Middle frontal gyrus (tissue), 1 donor: ENCODE measurements around the gene JOSD2.

ENCODE experiments used
- DNase-seq: peaks from one replicate; pipeline ENCODE4 v3.0.0-alpha.2; 2015; ENCODE audit warnings: low spot score; ENCODE audit errors: extremely low spot score

Gene JOSD2, protein sequence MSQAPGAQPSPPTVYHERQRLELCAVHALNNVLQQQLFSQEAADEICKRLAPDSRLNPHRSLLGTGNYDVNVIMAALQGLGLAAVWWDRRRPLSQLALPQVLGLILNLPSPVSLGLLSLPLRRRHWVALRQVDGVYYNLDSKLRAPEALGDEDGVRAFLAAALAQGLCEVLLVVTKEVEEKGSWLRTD

DNA sequence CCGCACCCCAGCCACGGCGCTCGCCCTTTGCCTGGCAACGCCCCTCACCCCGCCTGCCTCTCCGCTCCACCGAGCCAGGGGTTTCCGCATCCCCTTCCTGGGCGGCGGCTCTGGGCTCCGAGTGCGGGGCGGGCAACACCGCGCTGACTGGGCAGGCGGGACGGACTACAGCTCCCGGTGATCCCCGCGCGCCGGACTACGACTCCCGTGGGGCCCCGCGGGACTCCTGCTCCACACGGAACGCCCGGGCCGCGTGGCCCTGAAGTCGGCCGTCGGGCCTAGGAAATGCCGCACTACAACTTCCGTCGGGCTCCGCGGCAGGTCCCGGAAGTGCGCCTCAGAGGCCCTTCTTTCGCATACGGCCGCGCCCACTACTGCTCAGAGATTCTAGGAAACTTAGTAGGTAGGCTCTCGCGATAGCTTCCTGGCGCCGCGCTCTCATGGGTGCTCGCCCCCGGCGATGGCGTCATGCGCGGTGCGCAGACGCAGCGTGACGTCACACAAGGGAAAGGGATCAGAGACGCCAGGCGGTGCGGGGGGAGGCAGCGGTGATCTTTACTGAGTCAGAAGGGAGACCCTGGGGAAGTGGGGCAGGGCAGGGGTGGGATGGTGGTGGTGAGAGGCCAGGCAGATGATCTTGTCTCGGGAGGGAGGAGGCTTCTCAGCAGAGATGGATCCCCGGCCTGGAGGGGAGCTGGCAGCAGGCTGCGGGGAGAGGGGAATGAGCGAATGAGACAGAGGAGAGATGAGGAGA lies at the start of gene JOSD2:
Gene JOSD2, minus strand, starts transcription at position 123 of the 754 bp plus-strand sequence. CDS start 760 bp downstream, outside the sequence.
- peak; percentile 100 for DNase-seq

DNA sequence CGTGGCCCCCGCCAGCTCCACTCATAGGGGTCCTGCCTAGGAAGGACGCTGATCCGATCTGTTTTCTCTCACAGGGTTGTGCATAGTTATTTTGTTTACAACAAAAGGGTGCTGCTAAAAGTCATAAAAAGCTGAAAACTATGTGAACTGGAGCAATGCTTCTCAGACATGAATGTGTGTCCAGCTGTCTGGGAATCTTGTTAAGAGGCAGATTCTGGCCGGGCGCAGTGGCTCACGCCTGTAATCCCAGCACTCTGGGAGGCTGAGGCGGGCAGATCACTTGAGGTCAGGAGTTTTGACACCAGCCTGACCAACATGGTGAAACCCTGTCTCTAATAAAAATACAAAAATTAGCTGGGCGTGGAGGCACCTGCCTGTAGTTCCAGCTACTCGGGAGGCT lies 48.6 kb upstream of the JOSD2 start:
- DNase-seq: no peak

DNA sequence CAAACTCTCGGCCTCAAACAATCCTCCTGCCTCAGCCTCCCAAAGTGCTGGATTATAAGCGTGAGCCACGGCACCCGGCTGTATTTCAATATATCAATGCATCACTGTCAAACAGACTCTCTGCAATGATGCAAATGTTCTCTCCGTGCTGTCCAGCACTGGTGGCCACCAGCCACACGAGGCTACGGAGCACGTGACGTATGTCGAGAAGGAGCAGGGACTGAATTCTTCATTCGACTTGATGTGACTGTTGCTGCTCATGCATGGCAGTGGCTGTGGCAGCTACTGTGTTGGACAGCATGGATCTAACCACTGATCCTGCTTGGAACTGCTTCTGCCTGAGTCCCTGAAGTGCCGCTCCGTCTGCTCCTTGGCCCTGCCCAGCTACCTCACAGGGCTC lies 47.5 kb upstream of the JOSD2 start:
- DNase-seq: no peak

DNA sequence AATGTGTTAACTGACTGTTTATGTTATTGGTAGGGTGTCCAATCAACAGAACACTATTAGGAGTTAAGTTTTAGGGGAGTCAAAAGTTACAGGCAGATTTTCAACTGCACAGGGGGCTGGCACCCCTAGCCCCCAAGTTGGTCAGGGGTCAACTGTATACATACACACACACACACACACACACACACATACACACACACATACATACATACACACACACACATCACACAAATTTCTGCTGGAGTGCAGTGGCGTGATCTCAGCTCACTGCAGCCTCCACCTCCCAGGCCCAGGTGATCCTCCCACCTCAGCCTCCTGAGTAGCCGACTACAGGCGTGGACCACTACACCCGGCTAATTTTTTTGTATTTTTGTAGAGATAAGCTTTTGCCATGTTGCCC lies 47.0 kb upstream of the JOSD2 start:
- no peak for DNase-seq

DNA sequence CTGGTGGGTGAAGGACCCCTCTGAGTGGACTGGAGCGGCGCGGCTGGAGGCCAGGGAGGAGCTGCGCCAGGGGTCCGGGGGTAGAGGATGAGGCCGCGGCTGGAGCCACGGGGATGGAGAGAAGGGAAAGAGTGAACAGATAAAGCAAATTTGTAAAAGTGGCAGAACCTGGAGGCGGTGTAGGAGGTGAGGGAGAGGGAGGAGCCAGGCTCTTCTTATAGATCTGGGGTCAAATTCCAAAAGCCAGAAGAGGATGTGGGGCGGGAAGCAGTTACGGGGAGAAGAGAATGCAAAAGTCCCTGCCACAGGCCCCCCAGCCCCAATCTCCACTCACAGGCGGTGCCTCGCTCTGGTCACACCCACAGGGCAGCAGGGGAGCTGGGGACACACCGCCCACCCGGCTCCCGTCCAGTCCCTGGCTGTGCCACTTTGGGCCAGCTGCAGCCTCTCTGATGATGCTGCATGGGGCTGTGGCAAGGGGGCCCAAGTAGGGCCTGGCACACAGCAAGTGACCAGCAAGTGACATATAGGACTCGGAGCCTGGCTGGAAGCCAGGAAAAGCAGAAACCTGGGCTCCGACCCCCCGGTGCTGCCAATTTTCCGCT lies 46.1 kb upstream of the JOSD2 start:
- no peak for DNase-seq

DNA sequence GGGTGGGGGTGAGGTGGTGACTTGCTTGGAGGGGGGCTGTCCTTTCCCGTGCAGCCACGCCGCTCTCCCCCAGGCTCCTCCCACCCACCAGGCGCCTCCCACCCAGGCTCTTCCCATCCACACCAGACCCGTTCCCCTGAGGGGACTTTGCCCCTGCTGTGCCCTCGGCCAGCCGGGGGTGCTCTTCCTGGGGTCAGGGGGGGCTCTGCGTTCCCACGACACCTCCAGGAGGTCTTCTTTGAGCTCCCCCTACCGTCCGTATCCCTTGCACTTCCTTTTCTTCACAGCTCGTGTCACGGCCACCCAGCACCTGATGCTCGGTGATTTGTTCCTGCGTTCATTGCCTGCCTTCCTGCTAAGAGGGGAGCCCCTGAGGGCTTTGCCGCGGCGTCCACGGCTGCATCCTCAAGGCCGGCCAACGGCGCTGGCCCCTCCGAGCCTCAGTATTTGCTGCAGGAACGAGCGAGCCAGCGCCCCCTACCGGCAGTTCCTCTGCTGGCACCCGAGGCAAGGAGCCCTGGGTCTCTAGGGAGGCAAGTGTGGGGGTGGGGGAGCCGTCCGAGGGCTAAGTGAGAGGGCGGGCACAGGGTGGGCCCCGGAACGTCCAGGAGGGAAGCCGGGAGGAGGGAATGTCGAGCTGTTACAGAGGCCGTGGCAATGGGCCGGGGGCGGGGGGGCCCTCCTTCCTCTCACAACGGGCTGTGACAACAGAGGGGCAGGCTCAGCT lies 45.5 kb upstream of the JOSD2 start:
- DNase-seq: peak; percentile 79

DNA sequence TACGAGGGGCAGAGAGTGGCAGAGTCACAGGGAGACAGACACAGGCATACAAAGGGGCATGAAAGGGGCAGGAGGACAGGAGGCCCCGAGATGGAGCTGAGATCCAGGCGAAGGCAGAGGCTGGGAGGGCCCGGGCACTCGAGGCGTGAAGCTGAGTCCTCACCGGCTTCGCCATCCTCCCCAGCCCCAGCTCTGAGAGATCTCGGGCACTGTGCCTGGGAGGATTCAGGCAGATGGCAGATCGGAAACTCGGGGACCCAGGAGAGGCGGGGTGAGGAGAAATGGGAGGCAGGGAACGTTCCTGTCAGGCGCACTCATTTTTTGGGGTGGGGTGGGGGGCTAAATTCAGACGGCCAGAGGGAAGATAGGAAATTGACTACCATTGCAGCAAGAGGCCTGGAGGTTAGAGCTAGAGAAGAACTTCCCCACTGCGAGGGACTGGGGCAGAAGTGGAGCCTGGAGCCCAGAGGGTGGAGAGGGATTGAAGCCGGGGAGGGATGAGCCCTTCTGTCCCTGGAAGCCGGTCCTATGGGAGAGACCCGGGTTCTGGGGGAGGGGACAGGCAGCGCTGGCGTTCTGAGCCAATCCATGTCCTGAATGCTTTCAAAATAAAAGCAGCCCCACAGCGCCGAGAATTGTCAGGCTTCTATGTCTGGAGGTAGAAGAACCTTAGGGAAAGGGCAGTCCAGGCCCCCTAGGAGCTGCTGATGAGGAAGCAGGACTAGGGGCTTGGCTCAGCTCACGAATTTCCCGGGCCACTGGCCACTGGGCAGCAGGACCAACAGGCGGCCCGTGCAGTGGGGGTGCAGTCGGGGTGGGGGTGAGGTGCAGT lies 44.7 kb upstream of the JOSD2 start:
- no peak for DNase-seq

DNA sequence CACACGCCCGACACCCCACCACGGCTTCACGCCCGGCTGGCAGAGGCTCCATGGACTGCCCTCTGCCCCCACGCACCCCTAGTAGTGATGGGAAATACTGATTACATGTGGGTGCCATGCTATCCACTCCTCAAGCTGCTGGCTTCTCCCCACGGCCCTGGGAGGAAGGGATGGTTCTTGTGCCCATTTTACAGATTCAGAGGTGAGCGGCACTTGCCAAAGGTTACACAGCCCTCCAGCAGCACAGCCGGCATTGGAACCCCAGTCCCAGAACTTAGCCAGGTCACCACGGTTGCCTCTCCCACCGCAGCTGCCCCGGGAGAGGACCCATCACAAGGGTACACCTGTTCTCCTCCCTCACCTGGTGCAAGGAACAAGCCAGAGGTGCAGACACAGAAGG lies 44.0 kb upstream of the JOSD2 start:
- no peak for DNase-seq

DNA sequence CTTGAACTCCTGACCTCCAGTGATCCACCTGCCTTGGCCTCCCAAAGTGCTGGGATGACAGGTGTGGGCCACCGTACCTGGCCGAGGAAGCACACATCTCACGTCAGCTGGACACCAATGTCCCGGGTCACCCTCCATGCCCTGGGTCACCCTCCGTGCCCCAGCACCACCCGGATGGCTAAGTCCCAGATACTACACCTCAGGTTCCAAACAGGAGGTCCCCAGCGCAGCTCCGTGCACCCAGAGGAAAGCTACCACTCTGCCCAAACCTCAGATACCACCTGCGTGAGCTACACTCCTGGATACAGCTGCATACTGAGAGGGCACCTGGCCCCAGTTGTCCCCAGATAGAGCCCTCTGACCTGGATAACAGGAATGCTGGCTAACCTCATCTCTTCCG lies 43.2 kb upstream of the JOSD2 start:
- no peak for DNase-seq

DNA sequence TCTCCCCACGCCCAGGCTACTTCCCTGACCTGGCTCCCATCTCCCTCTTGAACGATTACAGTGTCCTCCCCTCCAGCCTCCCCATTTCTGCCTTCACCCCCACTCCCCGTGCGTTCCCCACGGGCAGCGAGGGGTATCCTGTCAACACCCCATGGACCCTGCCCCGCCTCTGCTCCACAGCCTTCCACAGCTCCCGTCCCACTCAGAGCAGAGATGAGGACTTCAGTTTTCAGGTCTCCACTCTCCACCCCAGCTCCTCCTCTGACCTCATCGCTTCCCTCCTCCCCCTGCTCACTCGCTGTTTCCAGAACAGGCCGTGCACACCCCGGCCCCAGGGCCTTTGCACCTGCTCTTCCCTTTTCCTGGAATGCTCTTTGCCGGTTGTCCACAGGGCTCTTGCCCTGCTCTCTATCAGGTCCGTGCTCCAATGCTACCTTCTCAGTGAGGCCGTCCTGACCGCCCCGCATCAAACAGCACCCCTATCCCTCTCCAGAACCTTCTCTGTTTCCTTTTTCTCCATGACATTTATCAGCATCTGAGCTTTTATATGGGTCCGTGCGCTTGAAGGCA lies 42.2 kb upstream of the JOSD2 start:
- no peak for DNase-seq

DNA sequence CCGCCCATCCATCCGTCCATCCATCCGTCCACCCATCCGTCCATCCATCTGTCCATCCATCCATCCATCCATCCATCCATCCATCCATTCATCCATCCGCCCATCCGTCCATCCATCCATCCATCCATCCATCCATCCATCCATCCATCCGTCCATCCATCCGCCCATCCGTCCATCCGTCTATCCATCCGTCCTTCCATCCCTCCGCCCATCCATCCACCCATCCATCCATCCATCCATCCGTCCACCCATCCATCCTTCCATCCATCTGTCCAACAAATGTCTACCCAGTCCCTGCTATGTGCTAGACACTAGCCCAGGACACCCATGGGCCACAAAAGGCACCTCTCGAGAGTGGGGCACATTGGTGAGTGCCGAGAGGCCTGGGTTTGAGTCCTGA lies 41.5 kb upstream of the JOSD2 start:
- no peak for DNase-seq

DNA sequence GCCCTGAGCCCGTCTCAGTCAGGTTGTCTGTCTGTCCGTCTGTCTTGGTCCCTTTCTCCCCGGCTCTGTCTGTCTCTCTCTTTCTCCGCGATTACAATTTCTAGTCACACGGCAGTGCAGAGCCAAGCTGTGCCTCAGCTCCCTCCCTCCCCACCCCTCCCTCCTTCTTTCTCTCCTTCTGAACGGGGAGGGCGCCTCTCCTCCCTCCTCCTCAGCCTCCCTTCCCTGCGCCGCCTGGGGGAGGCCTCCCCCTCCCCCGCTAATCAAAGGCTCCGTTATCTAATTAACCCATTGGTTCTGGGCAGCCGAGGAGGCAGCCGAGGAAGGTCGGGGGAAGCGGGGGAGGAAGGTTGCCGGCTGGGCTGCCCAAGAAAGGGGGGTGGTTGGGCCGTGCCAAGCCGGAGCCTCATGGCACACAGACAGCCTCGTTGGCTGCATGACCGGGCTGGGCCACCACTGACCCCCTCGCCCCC lies 40.8 kb upstream of the JOSD2 start:
- DNase-seq: no peak

DNA sequence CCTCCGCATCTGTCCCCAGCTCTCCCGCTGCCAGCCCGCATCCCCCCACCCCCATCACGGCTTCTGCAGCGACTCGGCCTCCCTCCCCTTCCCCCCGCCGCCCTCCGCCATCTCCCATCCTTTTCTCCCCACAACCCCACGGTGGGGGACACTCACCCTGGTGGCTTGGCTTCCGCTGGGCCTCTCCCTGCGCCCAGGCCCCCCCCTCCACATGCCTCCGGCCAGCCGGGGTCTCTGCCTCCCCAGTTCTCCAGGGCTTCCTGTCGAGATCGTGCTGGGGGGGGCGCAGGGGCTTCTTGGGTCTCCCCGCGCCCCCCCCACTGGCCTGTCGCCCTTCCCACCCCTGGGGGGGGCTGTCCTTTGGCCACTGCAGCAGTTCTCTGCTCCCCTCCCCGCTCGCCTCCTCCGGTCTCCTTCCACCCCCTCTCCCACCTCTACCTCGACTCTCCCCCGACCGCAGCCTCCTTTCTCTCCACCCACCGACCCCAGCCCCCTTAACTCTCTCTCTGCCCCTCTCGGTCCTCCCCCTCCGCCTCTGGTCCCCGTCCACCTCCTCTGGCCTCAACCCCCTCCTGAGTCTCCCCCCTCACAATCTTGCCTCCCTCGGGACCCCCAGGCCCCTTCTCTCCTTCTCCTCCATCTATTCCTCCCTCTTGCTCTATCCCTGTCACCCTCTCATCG lies 40.2 kb upstream of the JOSD2 start:
- no peak for DNase-seq

DNA sequence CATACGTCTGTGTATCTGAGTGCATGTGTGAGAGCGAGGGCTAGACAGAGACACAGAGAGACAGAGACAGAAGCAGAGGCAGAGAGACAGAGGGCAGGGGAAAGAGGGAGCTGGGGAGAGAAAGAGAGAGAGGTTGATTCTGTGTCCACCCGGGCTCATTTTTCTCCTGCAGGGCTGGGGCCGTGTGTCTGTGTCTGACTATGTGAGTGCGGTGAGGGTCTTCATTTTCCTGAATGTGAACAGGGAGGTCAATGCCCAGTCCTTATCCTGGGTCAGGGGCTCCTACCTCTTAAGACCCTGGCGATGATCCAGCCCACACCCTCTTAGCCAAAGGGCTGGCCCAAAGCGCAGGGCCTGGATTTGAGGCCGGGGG lies 39.6 kb upstream of the JOSD2 start:
- no peak for DNase-seq

DNA sequence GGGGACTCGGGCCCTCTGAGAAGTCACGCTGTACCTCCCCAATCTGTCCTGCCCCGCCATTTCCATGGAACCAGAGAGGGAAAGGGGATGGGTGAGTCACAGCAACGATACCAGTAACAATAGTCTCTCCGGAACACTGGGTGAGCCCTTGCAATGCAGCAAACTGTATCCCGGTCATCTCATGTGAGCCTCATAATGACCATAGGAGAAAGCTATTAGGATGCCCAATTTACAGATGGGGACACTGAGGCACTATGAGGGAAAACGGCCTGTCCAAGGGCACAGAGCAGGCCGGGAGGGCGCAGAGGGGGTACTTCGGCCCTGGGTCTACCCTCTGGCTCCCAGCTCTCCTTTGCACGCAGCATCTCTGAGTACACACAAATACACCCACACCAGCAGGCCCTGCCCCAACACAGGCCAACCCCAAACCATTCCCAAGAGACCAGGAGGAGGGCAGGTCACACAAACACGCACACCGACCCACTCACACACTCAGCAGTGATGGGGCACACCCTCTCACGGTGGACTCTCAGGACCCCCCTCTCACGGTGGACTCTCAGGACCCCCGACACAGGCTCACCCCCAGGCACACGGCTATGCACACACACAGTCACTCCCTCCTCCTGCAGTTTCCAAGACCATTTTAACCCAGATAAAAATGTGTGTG lies 39.1 kb upstream of the JOSD2 start:
- DNase-seq: no peak

DNA sequence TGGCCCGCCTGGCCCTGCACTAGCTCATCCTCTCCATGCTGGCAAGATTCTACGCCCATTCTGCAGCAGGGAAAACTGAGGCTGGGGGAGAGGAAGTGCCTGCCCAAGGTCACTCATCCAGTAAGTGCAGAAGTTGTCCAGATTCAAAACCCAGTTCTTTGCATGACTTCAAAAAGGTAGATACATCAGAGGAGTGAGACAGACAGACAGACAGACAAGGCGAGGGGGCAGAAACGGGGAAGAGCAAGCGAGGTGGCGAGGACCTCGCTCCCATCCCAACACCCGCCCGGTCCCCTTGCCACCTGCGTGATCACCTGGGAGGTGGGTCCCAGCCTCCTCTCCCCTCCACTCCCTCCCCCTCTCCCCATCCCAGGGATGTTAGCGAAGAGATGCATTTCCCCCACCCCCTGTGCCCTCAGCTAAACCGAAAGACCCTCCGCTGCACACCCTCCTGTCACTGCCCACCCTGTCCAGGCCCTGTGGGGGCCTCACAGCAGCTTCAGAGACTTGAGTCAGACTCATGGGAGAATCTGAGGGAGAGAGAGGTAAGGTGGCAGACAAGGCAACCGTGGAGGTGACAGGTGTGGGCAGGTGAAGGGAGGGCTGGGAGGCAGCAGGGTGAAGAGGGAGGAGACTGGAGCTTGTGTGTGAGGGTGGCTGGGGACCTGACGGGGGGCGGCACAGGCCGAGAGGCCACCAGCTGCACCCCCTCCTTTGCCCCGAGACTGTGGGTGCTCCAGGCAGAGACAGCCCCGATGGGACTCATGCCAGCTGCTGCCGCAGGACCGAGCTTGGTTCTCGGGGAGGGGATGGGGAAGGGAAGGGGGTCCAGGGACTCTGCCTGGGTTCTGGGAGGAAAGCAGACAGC lies 38.3 kb upstream of the JOSD2 start:
- no peak for DNase-seq

DNA sequence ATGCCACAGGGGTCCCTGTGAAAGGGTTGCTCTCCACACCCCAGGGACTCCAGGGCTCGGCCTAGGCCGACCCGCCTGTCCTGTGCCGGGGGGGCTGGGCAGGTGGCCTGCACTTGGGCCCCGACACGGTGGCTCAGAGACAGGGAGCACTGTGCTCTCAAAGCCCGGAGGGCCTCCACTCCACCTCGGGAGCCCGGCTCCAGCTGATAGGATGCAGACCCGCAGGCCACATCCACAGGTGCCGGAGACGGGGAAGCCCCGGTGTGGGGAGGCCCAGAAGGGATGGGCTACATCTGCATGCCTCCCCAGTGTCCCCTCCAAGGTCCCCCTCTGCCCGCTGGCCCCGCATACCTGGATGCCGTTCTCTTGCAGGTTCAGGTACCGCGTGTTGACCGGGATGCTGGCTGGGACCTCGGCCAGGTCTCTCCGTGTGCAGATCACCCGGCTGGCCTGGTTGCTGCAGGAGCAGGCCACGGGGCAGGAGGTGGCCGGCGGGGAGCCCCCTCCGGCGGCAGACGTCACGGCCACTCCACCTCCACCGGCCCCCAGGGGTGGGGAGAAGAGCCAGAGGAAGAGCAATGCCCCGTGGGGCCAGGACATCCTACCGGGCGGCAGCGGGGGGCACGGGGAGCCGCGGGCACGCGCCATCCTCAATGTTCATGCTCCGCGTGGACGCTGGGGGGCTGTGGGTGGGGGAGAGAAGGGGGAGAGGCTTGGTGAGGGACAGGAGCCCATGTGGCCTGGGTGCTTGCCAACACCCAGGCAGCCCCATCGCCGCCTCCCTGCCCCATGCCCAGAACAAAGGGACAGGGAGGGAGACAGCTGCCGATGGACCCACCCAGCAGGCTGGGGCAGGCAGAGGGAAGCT lies 37.4 kb upstream of the JOSD2 start:
- DNase-seq: no peak
